HepG2 (cell line): ENCODE measurements around the gene MSI2. TPM values are rescaled to one million over a fixed set of nuclear protein-coding genes. Genes with fewer than 3 reads are reported as not detected.
A peak's percentile ranks its signal among the peaks of the same experiment; 100 is the strongest.

Experiments used
- AKNA ChIP-seq: sonication (generic); formaldehyde crosslinking; IDR thresholded peaks from 2 replicates; pipeline ENCODE4 v1.4.0; 2020; ENCODE audit warnings: missing genetic modification reagents, borderline replicate concordance
- ARNT ChIP-seq: fragments of 450-650 bp; IDR thresholded peaks from 2 replicates; pipeline ENCODE4 v1.6.1; 2017
- ATF4 ChIP-seq, 2 experiments: fragments of 450-650 bp in 1 of 2; sonication (generic) in 1 of 2; formaldehyde crosslinking; IDR thresholded peaks; 2 replicates each; pipeline versions ENCODE4 v1.5.0 to v1.8.0; 2020 to 2022; ENCODE audit warnings: mild to moderate bottlenecking in 1 of 2, missing genetic modification reagents in 1 of 2
- FOSL1 ChIP-seq: sonication (generic); formaldehyde crosslinking; IDR thresholded peaks from 2 replicates; pipeline ENCODE4 v1.9.0; 2021; ENCODE audit warnings: missing genetic modification reagents, borderline replicate concordance
- FOXK2 ChIP-seq: fragments of 450-650 bp; IDR thresholded peaks from 2 replicates; pipeline ENCODE4 v1.6.1; 2016
- FOXM1 ChIP-seq: sonication (generic); formaldehyde crosslinking; IDR thresholded peaks from 2 replicates; pipeline ENCODE4 v1.5.0; 2020; ENCODE audit warnings: missing genetic modification reagents
- IKZF1 ChIP-seq: fragments of 450-650 bp; IDR thresholded peaks from 2 replicates; pipeline ENCODE4 v1.7.1; 2016
- KDM1A ChIP-seq: IDR thresholded peaks from 2 replicates; pipeline ENCODE4 v1.6.1; 2016; ENCODE audit warnings: missing compliant biosample characterization
- LCORL ChIP-seq, 2 experiments: fragments of 450-650 bp in 1 of 2; sonication (generic) in 1 of 2; formaldehyde crosslinking in 1 of 2; IDR thresholded peaks; 2 replicates each; pipeline versions ENCODE4 v1.5.0 to v1.6.1; 2017 to 2020; ENCODE audit warnings: antibody characterized with exemption in 1 of 2, missing genetic modification reagents in 1 of 2
- SKI ChIP-seq: fragments of 450-650 bp; IDR thresholded peaks from one replicate; pipeline ENCODE4 v1.6.1; 2018; ENCODE audit warnings: mild to moderate bottlenecking; ENCODE audit not compliant: partially characterized antibody
- SKIL ChIP-seq: sonication (generic); formaldehyde crosslinking; IDR thresholded peaks from 2 replicates; pipeline ENCODE4 v1.8.0; 2022; ENCODE audit warnings: missing genetic modification reagents, mild to moderate bottlenecking, moderate library complexity, borderline replicate concordance
- SMC3 ChIP-seq: IDR thresholded peaks from 2 replicates; pipeline ENCODE4 v1.6.1; 2011; ENCODE audit warnings: low read length, improper control_type of control experiment
- TMF1 ChIP-seq: sonication (generic); formaldehyde crosslinking; IDR thresholded peaks from 2 replicates; pipeline ENCODE4 v1.8.1; 2022; ENCODE audit warnings: low read depth, missing genetic modification reagents
- TOE1 ChIP-seq: sonication (generic); formaldehyde crosslinking; IDR thresholded peaks from 2 replicates; pipeline ENCODE4 v1.4.0; 2020; ENCODE audit warnings: mild to moderate bottlenecking, missing genetic modification reagents
- ZBTB44 ChIP-seq: sonication (generic); formaldehyde crosslinking; IDR thresholded peaks from 2 replicates; pipeline ENCODE4 v1.4.0; 2020; ENCODE audit warnings: missing genetic modification reagents
- ZFP82 ChIP-seq: sonication (generic); formaldehyde crosslinking; IDR thresholded peaks from 2 replicates; pipeline ENCODE4 v1.5.1; 2020; ENCODE audit warnings: mild to moderate bottlenecking, missing genetic modification reagents, borderline replicate concordance
- ZNF251 ChIP-seq: sonication (generic); formaldehyde crosslinking; IDR thresholded peaks from 2 replicates; pipeline ENCODE4 v1.9.0; 2021; ENCODE audit warnings: mild to moderate bottlenecking, missing genetic modification reagents
- ZNF3 ChIP-seq: IDR thresholded peaks from 2 replicates; pipeline ENCODE4 v1.7.0; 2017; ENCODE audit warnings: inconsistent platforms
- ZNF30 ChIP-seq: sonication (generic); formaldehyde crosslinking; IDR thresholded peaks from 2 replicates; pipeline ENCODE4 v1.5.0; 2020; ENCODE audit warnings: mild to moderate bottlenecking, missing genetic modification reagents
- ZNF616 ChIP-seq: sonication (generic); formaldehyde crosslinking; IDR thresholded peaks from 2 replicates; pipeline ENCODE4 v1.5.0; 2020; ENCODE audit warnings: low read depth, mild to moderate bottlenecking, missing genetic modification reagents
- ZNF737 ChIP-seq: sonication (generic); formaldehyde crosslinking; IDR thresholded peaks from 2 replicates; pipeline ENCODE4 v1.5.0; 2020; ENCODE audit warnings: missing genetic modification reagents, mild to moderate bottlenecking, borderline replicate concordance
- ZNF773 ChIP-seq: sonication (generic); formaldehyde crosslinking; IDR thresholded peaks from 2 replicates; pipeline ENCODE4 v1.4.0; 2020; ENCODE audit warnings: missing genetic modification reagents, borderline replicate concordance
- ZSCAN25 ChIP-seq: sonication (generic); formaldehyde crosslinking; IDR thresholded peaks from 2 replicates; pipeline ENCODE4 v1.8.0; 2022; ENCODE audit warnings: mild to moderate bottlenecking, missing genetic modification reagents
- polyA plus RNA-seq, 8 experiments: library from polyadenylated mRNA; depleted of rRNA in 3 of 8; stranded (reverse) in 7 of 8; unstranded in 1 of 8; fragments of >200 nt; fragmentation: Illumina TruSeq in 4 of 8; extraction: Trizol in 4 of 8; gene quantifications; 2 replicates each; pipeline versions ENCODE4 v1.2.1 to v1.2.3, GENCODE V29; 2011 to 2016; ENCODE audit warnings: low read depth in 4 of 8, missing spikeins in 1 of 8, mixed read lengths in 1 of 8; ENCODE audit not compliant: insufficient read depth in 1 of 8
- total RNA-seq, 5 experiments: library from RNA; depleted of rRNA; stranded (reverse); fragments of >200 nt; fragmentation: Illumina TruSeq; extraction: Trizol; gene quantifications; 2 replicates each; pipeline ENCODE4 v1.2.3, GENCODE V29; 2016; ENCODE audit warnings: low read depth in 1 of 5

Gene MSI2
- total and polyA plus RNA-seq, 2 of the 13 experiments (the other 11 are each of a cell fraction or from before 2014, with no cell fraction given) = 77.5 to 78.4 TPM

GRCh38 chr17:57649191-57649590 is 392.9 kb downstream of the MSI2 start (continued):
- TF ChIP-seq ZBTB44 (no peak), TOE1 (CRISPR knock-in tag) (no peak), TMF1 (CRISPR knock-in tag) (no peak), ZNF251 (CRISPR knock-in tag) (no peak), FOXM1 (CRISPR knock-in tag) (no peak), ZNF30 (CRISPR knock-in tag) (no peak), ZNF737 (CRISPR knock-in tag) (no peak), ZNF773 (no peak), SKIL (CRISPR knock-in tag) (0 out of 2 replicates have a peak, but pooled peaks have one; percentile 15), FOXK2 (0 out of 2 replicates have a peak, but pooled peaks have one; percentile 39), ZFP82 (CRISPR knock-in tag) (no peak), SKI (no peak), FOSL1 (CRISPR knock-in tag) (no peak), AKNA (CRISPR knock-in tag) (no peak), ARNT (peak; percentile 90; the same call in 1 of the 2 replicates), IKZF1 (peak; percentile 84; the same call in 1 of the 2 replicates), SMC3 (no peak), KDM1A (CRISPR knock-in tag) (no peak), ZNF616 (CRISPR knock-in tag) (no peak), LCORL (IDR thresholded peaks at IDR 0.05) (peak; percentile 18; the same call in 1 of the 2 replicates), LCORL (CRISPR knock-in tag; IDR thresholded peaks at IDR 0.05) (no peak), ZSCAN25 (no peak), ZNF3 (CRISPR knock-in tag) (no peak), ATF4 (CRISPR knock-in tag; IDR thresholded peaks at IDR 0.05) (no peak)
